HUES6 (cell line): Measurements from ENCODE around the gene OXCT1.
"Not testable (repeated sequence)": the region's sequence is repeated elsewhere in the genome, so short reads cannot be mapped to it uniquely, and the experiment has no call there.

Source experiments
- H3K27ac ChIP-seq: 2 replicates; pipeline ENCODE4 v1.7.0; 2013; ENCODE audit warnings: low read depth, mild to moderate bottlenecking, low read length, inconsistent platforms
- H3K27me3 ChIP-seq: 2 replicates; pipeline ENCODE4 v1.6.1; 2013; ENCODE audit warnings: low read length; ENCODE audit not compliant: control insufficient read depth, insufficient read depth
- H3K36me3 ChIP-seq: 2 replicates; pipeline ENCODE4 v1.6.1; 2013; ENCODE audit warnings: low read length; ENCODE audit not compliant: control insufficient read depth, insufficient read depth
- H3K4me1 ChIP-seq: 2 replicates; pipeline ENCODE4 v1.6.1; 2013; ENCODE audit warnings: low read length; ENCODE audit not compliant: control insufficient read depth, insufficient read depth
- H3K4me3 ChIP-seq: 2 replicates; pipeline ENCODE4 v1.5.1; 2013; ENCODE audit warnings: low read depth, low read length
- H3K9ac ChIP-seq: one replicate; pipeline ENCODE4 v1.6.1; 2013; ENCODE audit warnings: mild to moderate bottlenecking, low read length
- H3K9me3 ChIP-seq: 2 replicates; pipeline ENCODE4 v1.6.1; 2013; ENCODE audit warnings: low read depth, low read length; ENCODE audit not compliant: control insufficient read depth, insufficient read depth

Gene OXCT1

GRCh38 chr5:41728281-41728680 is 141.9 kb downstream of the OXCT1 start:
- no peaks in the 10 kb centered on the region for H3K9me3 ChIP-seq
- no peak overlapping the region for H3K9ac ChIP-seq
- no peaks in the 10 kb centered on the region for H3K4me1 ChIP-seq
- no peaks in the 10 kb centered on the region for H3K27me3 ChIP-seq
- H3K27ac ChIP-seq, result no peak overlapping the region
- no peaks in the 10 kb centered on the region for H3K36me3 ChIP-seq
- H3K4me3 ChIP-seq, result no peak overlapping the region

- H3K9me3 ChIP-seq, result no peaks in the 10 kb centered on the region
- no peak overlapping the region for H3K27ac ChIP-seq
- H3K27me3 ChIP-seq, result no peaks in the 10 kb centered on the region
- no peaks in the 10 kb centered on the region for H3K4me1 ChIP-seq
- H3K9ac ChIP-seq, result no peak overlapping the region
- H3K4me3 ChIP-seq, result no peak overlapping the region
- no peaks in the 10 kb centered on the region for H3K36me3 ChIP-seq
These were observed 147.8 kb downstream of the OXCT1 start for GRCh38 chr5:41722359-41722950.

GRCh38 chr5:41721516-41721915 is 148.7 kb downstream of the OXCT1 start:
- no peaks in the 10 kb centered on the region for H3K36me3 ChIP-seq
- no peaks in the 10 kb centered on the region for H3K27me3 ChIP-seq
- H3K9ac ChIP-seq, result no peak overlapping the region
- H3K27ac ChIP-seq, result no peak overlapping the region
- H3K4me3 ChIP-seq, result no peak overlapping the region
- H3K9me3 ChIP-seq, result no peaks in the 10 kb centered on the region
- H3K4me1 ChIP-seq, result no peaks in the 10 kb centered on the region

GRCh38 chr5:41716382-41716781 is 153.8 kb downstream of the OXCT1 start:
- Histone ChIP-seq H3K36me3 (no peaks in the 10 kb centered on the region), H3K27ac (no peak overlapping the region), H3K4me1 (no peaks in the 10 kb centered on the region), H3K9me3 (no peaks in the 10 kb centered on the region), H3K9ac (no peak overlapping the region), H3K27me3 (no peaks in the 10 kb centered on the region), H3K4me3 (no peak overlapping the region)

GRCh38 chr5:41714446-41714845 is 155.8 kb downstream of the OXCT1 start:
- H3K9ac ChIP-seq, H3K27ac ChIP-seq, H3K9me3 ChIP-seq, H3K4me3 ChIP-seq, H3K4me1 ChIP-seq, H3K36me3 ChIP-seq, H3K27me3 ChIP-seq: not testable (repeated sequence)

- H3K36me3 ChIP-seq, result no peaks in the 10 kb centered on the region
- no peaks in the 10 kb centered on the region for H3K4me1 ChIP-seq
- H3K4me3 ChIP-seq, result no peak overlapping the region
- H3K9ac ChIP-seq, result peak overlapping the region; percentile 22
- no peaks in the 10 kb centered on the region for H3K27me3 ChIP-seq
- no peak overlapping the region for H3K27ac ChIP-seq
- H3K9me3 ChIP-seq, result no peaks in the 10 kb centered on the region
These were observed 161.7 kb downstream of the OXCT1 start for GRCh38 chr5:41708604-41708940.

GRCh38 chr5:41707853-41708603 is 162.2 kb downstream of the OXCT1 start:
- H3K27ac ChIP-seq, result no peak overlapping the region
- H3K36me3 ChIP-seq, result no peaks in the 10 kb centered on the region
- H3K9ac ChIP-seq, result peak overlapping the region; percentile 22
- H3K9me3 ChIP-seq, result no peaks in the 10 kb centered on the region
- H3K27me3 ChIP-seq, result no peaks in the 10 kb centered on the region
- no peak overlapping the region for H3K4me3 ChIP-seq
- H3K4me1 ChIP-seq, result no peaks in the 10 kb centered on the region

- H3K9me3 ChIP-seq, result no peaks in the 10 kb centered on the region
These were observed 174.2 kb downstream of the OXCT1 start for GRCh38 chr5:41695920-41696582.

GRCh38 chr5:41686767-41687166 is 183.5 kb downstream of the OXCT1 start:
- Histone ChIP-seq H3K9me3 (no peaks in the 10 kb centered on the region), H3K27me3 (no peaks in the 10 kb centered on the region), H3K9ac (no peak overlapping the region), H3K27ac (no peak overlapping the region), H3K4me1 (no peaks in the 10 kb centered on the region), H3K4me3 (no peak overlapping the region), H3K36me3 (no peaks in the 10 kb centered on the region)

More at GRCh38 chr5:41695920-41696582, 174.2 kb downstream of the OXCT1 start:
- Histone ChIP-seq H3K27ac (no peak overlapping the region), H3K4me3 (no peak overlapping the region), H3K27me3 (no peaks in the 10 kb centered on the region), H3K36me3 (no peaks in the 10 kb centered on the region), H3K9ac (no peak overlapping the region), H3K4me1 (no peaks in the 10 kb centered on the region)

GRCh38 chr5:41686191-41686590 is 184.0 kb downstream of the OXCT1 start:
- Histone ChIP-seq H3K27ac (no peak overlapping the region), H3K36me3 (no peaks in the 10 kb centered on the region), H3K4me1 (no peaks in the 10 kb centered on the region), H3K9me3 (no peaks in the 10 kb centered on the region), H3K4me3 (no peak overlapping the region), H3K9ac (no peak overlapping the region), H3K27me3 (no peaks in the 10 kb centered on the region)

GRCh38 chr5:41683181-41683580 is 187.0 kb downstream of the OXCT1 start:
- no peak overlapping the region for H3K9ac ChIP-seq
- H3K4me1 ChIP-seq, result no peaks in the 10 kb centered on the region
- H3K36me3 ChIP-seq, result no peaks in the 10 kb centered on the region
- H3K27me3 ChIP-seq, result no peaks in the 10 kb centered on the region
- H3K4me3 ChIP-seq, result no peak overlapping the region
- no peak overlapping the region for H3K27ac ChIP-seq
- H3K9me3 ChIP-seq, result peaks cover 7% of the 10 kb centered on the region; the same call in 1 of the 2 replicates
